ENCODE data around the gene FXYD7.
A peak's percentile ranks its signal among the peaks of the same experiment; 100 is the strongest.
"Not testable (repeated sequence)": the region's sequence is repeated elsewhere in the genome, so short reads cannot be mapped to it uniquely, and the experiment has no call there.

FXYD7 gene

DNA sequence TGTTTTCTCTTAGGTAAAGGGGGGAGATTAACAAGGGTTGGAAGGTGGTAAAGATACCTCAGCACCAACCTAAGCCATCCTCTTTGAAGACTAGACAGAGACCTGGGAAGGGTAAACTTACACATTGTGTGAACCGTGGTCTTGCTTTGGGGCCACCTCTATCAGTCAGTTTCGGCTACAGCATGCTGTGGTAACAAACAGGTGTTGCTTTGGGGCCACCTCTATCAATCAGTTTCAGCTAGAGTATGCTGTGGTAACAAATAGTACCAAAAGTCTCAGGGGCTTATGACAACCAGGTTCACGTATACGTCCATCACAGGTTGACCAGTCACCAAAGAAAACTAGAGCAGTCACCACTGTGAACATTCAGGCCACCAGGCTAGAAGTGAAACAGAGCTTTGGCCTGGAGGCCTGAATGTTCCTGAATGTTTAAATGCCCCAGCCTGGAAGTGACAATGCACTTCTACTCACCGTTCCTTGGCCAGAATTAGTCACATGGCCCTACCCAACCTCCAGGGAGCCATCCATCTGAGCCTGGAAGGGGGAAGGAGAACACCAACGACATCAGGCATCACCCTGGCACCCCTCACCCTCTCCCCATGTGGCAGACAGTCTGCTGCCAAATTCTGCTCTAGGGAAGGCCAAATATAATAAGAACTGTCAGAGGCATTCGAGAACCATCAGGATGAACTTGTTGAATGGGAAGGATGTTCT, 3.8 kb downstream of the FXYD7 start:
- DNase-seq: no peak

- DNase-seq: no peak
Observed at GRCh38 chr19:35149463-35149862, 6.4 kb downstream of the FXYD7 start.

DNA sequence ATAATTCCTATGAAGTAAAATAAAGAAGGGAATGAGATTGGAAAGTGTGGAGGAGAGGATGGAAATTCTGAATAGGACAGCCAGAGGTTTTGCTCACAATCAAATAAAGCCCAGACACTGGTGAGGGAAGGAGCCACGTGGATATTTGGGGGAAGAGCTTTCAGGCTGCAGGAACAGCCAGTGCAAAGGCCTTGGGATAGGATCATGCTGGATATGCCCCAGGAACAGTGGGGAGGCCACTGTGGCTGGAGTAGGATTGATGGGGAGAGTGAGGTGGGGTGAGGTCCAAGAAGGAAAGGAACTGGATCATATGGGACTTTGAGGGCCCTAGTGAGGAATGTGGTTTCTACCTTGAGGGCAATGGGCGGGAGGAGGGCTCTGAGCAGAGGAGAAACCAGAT, 7.4 kb downstream of the FXYD7 start:
- no peak for DNase-seq

DNA sequence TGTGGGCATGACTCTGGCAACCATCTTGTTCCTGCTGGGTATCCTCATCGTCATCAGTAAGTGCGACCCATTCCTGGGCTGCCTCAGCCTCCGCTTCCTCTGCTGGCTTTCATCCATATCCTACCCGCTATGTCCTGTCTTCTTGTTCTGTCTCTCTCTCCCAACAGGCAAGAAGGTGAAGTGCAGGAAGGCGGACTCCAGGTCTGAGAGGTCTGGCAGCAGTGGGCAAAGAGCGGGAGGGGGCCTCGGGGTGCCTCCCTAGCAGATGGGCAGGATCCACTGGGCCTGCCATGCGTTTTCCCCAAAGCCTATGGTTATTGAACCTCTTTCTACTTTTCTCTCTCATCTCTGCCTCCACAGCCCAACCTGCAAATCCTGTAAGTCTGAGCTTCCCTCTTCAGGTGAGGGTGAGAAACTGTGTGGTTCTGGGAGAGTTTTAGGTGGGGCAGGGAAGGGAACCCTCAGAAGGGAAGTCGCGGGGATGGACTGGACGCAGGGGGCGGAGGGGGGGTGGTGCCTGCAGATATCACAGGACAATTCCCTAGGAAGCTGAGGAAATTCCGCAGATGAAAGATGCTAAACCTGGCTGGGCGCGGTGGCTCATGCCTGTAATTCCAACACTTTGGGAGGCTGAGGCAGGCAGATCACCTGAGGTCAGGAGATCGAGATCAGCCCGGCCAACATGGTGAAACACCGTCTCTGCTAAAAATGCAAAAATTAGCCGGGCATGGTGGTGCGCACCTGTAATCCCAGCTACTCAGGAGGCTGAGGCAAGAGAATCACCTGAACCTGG, 8.4 kb downstream of the FXYD7 start:
- no peak for DNase-seq

DNA sequence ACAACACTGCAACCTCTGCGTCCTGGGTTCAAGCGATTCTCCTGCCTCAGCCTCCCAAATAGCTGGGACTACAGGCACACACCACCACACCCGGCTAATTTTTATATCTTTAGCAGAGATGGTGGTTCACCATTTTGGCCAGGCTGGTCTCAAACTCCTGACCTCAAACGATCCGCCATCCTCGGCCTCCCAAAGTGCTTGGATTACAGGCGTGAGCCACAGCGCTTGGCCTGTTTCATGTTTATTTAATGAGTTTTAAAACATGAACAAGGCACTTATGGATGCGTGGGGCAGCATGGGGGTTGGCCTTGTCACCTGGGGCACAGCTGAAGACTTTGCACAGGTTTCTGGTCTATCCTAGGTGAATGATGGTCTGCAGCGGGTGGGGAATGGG, 10.1 kb downstream of the FXYD7 start:
- not testable (repeated sequence) for DNase-seq

DNA sequence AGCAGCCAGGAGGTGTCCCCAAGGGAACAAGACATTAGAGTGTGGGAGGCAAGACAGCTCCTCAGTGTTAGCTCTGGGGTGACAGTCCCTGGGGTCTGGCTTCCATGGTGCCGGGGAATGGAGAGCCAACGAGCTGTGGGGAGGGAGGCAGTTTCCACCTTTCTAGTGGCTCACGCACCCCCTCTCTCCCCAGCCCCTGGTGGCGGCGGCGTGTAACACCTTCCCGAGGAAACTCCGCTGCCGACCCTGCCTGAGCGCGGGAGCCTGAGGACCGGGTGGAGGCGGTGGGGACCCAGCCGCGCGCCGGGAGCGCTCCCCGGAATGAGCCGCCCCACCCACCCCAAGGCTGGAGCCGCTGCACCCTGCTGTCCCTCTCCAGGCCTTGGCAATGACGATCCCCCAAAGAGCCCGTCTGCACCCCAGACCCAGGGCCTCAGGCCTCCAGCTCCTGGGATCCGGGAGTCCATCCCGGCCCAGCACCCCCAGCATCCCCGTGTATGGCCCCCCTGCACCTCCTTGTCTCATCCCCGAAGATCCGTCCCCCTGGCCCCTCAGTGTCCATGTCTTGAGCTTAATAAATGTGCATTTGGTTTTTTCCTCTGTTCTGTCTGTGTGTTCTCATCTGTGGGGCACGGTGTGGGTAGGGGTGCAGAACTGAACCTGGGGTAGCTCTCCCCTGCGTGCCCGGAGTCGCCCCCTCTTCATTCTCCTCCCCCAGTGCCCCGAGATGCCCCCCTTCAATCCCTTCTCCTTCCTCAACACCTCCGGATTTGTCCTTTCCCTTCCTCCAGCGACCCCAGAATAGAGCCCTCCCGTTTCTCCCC, 10.9 kb downstream of the FXYD7 start:
- DNase-seq: peak; percentile 66

DNA sequence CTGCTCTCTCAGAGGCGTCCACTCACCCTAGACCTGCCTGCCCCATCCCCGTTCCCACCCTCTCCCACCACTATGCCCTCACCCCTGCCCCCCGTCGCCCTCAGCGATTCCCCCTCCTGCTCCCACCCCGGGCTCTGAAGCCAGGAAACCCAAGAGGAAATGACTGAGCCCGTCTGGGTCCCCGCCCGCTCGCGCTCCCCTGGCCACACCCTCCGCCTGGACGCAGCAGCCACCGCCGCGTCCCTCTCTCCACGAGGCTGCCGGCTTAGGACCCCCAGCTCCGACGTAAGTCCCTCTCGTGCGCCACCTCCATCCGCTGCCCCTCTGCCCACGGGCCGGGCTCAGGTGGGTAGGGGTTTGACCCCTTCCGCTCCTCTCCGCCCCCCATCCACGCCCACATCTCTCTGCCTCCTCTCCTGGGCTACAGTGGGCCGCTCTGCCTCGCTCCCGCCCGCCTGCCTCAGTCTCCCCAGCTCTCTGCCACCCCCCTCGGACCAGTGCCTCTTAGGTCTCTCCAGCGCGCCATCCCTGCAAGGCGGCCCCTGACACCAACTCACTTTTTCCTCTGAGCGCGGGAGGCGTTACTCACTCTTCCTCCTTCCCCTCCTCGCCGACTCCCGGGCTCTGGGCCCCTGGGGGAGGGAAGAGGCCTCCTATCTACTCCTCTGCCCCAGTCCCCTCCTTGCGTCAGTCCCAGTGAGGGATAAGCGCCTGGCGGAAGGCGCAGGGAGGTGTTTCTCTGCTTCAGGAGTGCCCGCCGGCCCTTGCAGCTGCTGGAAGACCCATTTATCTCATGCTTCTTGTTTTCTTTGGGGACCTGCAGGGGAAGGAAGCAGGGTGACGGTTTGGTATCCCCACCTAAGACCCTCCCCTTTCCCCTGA, 11.7 kb downstream of the FXYD7 start, which contains the start of gene FXYD5:
Gene FXYD5 (plus strand): TSS at position 211 of the 882 bp plus-strand sequence. CDS start 816 bp downstream, outside the sequence.
- DNase-seq: peak; percentile 67

GRCh38 chr19:35155441-35155840, 12.4 kb downstream of the FXYD7 start:
- no peak for DNase-seq

- DNase-seq: no peak
Observed at GRCh38 chr19:35155981-35156672, 13.1 kb downstream of the FXYD7 start.

GRCh38 chr19:35156673-35157014, 13.6 kb downstream of the FXYD7 start:
- no peak for DNase-seq

GRCh38 chr19:35157431-35157830, 14.4 kb downstream of the FXYD7 start:
- no peak for DNase-seq

GRCh38 chr19:35159606-35160005, 16.6 kb downstream of the FXYD7 start:
- no peak for DNase-seq

- DNase-seq: no peak
Observed at GRCh38 chr19:35160629-35161433, 17.8 kb downstream of the FXYD7 start.

- DNase-seq: no peak
Observed at GRCh38 chr19:35161434-35161743, 18.3 kb downstream of the FXYD7 start.

DNA sequence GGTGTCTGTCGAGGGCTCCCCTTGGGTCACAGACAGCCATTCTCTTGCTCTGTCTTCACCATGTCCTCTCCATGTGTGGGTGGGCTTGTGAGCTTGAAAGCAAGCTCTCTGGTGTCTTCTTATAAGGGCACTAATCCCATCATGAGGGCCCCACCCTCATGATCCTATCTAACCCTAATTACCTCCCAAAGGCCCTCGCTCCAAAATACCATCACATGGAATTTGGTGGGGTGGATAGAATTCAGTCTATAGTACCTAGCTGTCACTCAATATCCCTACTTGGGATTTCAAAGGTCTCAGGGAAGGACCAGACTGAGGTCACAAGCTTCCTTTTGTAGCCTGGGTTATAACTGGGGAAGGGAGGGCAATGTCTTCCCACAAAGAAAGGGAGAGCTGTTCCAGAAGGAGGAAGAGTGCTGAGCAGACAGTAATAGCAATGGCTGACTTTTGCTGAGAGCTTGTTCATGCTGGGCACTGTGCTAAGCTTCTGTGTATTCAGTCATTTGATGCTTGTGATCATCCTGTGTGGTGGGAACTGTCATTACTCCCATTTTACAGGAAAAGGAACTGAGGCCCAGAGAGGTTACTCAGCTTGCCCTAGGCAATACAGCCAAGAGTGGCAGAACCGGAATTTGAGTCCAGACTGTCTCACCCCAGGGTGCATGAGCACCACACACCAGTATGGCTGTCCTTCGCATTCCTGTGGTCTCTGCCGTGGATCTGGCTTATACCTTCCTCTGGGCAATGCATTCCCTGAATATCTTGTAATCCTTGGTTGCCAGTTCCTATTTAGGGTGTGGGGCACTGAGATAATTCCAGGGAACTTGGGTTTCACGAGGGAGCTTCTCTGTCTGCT, 19.6 kb downstream of the FXYD7 start:
- DNase-seq: no peak

- DNase-seq: no peak
Observed at GRCh38 chr19:35164418-35164817, 21.4 kb downstream of the FXYD7 start.

DNA sequence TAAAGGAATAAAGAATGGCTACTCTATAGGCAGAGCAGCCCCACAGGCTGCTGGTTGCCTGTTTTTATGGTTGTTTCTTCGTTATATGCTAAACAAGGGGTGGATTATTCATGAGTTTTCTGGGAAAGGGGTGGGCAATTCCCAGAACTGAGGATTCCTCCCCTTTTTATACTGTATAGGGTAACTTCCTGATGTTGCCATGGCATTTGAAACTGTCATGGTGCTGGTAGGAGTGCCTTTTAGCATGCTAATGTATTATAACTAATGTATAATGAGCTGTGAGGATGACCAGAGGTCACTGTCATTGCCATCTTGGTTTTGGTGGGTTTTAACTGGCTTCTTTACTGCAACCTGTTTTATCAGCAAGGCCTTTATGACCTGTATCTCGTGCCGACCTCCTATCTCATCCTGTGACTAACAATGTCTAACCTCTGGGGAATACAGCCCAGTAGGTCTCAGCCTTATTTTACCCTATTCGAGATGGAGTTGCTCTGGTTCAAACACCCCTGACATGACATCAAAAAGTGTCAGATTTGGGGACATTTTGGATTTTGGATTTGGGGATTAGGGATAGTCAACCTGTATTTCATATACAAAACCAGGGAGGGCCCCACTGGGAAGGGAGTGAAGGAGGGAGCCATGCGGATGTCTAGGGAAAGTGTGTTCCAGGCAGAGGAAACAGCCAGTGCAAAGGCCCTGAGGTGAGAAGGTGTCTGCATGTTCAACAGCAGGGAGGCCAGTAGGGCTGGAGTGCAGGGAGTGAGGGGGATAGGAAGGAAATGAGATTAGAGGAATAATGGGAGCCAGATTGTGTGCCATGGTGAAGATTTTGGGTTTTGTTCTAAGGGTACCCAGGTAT, 22.4 kb downstream of the FXYD7 start:
- no peak for DNase-seq

DNA sequence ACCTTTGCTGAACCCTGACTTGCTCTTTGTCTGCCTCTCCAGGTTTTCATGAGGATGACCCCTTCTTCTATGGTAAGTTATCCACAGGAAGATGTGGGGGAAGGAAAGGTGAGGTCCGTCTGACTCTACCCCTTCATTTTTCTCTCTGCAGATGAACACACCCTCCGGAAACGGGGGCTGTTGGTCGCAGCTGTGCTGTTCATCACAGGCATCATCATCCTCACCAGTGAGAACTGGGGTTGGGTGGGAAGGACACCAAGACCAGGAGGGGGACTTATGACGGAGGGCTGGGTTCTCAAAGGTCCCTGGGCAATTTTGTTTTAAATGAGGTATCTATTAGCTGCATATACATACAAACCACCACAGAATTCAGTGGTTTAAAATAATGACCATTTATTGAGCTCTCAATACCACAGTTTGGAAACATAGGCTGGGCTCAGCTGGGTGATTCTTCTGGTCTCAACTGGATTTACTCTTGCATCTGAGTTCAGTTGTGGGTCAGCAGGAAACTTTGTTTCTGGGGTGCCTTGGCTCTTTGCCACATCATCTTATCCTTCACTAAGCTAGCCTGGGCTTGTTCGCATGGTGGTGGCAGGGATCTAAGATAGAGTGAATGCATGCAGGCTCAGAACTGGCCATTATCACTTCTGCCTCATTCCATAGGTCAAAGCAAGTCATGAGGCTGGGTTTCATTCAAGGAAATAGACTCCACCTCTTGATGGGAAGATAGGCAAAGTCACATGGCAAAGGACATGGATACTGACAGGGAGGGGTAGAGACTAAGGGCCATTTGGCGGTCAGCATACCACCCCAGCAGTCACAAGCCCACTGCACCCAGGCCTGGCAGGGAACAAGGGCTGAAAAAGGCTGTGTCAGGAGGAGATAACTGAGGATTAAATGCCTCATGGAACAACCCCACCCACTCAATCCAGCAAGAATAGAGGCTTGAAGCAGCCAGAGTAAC, 23.3 kb downstream of the FXYD7 start:
- DNase-seq: no peak

Data from CD4-positive, alpha-beta T cell treated with Interleukin-4 for 4 hours (primary cell).